ENCODE results near the gene THOP1.
"Not testable (repeated sequence)": the region's sequence is repeated elsewhere in the genome, so short reads cannot be mapped to it uniquely, and the experiment has no call there.

The THOP1 gene

GRCh38 chr19:2779121-2779740, 6.1 kb upstream of the THOP1 start:
- DNase-seq, result peak in 4 of 10 donors; percentile 33 to 94 (median 63)
- intact Hi-C loops (cut with DNase I), result no loop called here

GRCh38 chr19:2780284-2780683, 5.0 kb upstream of the THOP1 start:
- intact Hi-C loops (cut with DNase I), result no loop called here
- no peak for DNase-seq

- intact Hi-C loops (cut with DNase I), result no loop called here
- no peak for DNase-seq
Observed at GRCh38 chr19:2782329-2782935, 2.9 kb upstream of the THOP1 start.

- DNase-seq, result peak; percentile 97 to 100 (median 98)
- intact Hi-C loops (cut with DNase I), result no loop called here
Observed at GRCh38 chr19:2782936-2783780, 2.1 kb upstream of the THOP1 start, which contains the start of gene SGTA. Gene SGTA, minus strand, starts transcription at chr19:2783273. Its CDS starts 14,205 bp downstream, at chr19:2769068.

GRCh38 chr19:2783781-2784145, 1.5 kb upstream of the THOP1 start:
- DNase-seq, result no peak
- intact Hi-C loops (cut with DNase I), result no loop called here

GRCh38 chr19:2787115-2787514, 1.8 kb downstream of the THOP1 start:
- no peak for DNase-seq
- intact Hi-C loops (cut with DNase I), result loop anchor here (5.0 kb wide), 1 partner anchor 35 kb away; no protein-coding TSS in a partner anchor

GRCh38 chr19:2788237-2788636, 2.9 kb downstream of the THOP1 start:
- DNase-seq, result no peak
- intact Hi-C loops (cut with DNase I), result loop anchor here (5.0 kb wide), 1 partner anchor 34 kb away; no protein-coding TSS in a partner anchor

GRCh38 chr19:2790194-2790556, 4.9 kb downstream of the THOP1 start:
- intact Hi-C loops (cut with DNase I), result no loop called here
- DNase-seq, result no peak

GRCh38 chr19:2790557-2791271, 5.4 kb downstream of the THOP1 start:
- DNase-seq, result no peak
- intact Hi-C loops (cut with DNase I), result no loop called here

- no peak for DNase-seq
- intact Hi-C loops (cut with DNase I), result no loop called here
Observed at GRCh38 chr19:2791440-2791839, 6.1 kb downstream of the THOP1 start.

GRCh38 chr19:2791876-2792275, 6.6 kb downstream of the THOP1 start:
- intact Hi-C loops (cut with DNase I), result no loop called here
- DNase-seq, result no peak

- DNase-seq; intact Hi-C loops (cut with DNase I): not testable (repeated sequence)
Observed at GRCh38 chr19:2792666-2793065, 7.4 kb downstream of the THOP1 start.

- intact Hi-C loops (cut with DNase I), result no loop called here
- no peak for DNase-seq
Observed at GRCh38 chr19:2793126-2793525, 7.8 kb downstream of the THOP1 start.

GRCh38 chr19:2793577-2793976, 8.3 kb downstream of the THOP1 start:
- no peak for DNase-seq
- intact Hi-C loops (cut with DNase I), result no loop called here

- no peak for DNase-seq
- intact Hi-C loops (cut with DNase I), result no loop called here
Observed at GRCh38 chr19:2795827-2796658, 10.7 kb downstream of the THOP1 start.

- intact Hi-C loops (cut with DNase I), result no loop called here
- no peak for DNase-seq
Observed at GRCh38 chr19:2796659-2797266, 11.5 kb downstream of the THOP1 start.

GRCh38 chr19:2797280-2797679, 12.0 kb downstream of the THOP1 start:
- intact Hi-C loops (cut with DNase I), result no loop called here
- DNase-seq, result no peak

GRCh38 chr19:2798158-2798685, 12.9 kb downstream of the THOP1 start:
- no peak for DNase-seq
- intact Hi-C loops (cut with DNase I), result no loop called here

- intact Hi-C loops (cut with DNase I), result no loop called here
- DNase-seq, result peak in 1 of 10 donors; percentile 42
Observed at GRCh38 chr19:2798733-2799132, 13.4 kb downstream of the THOP1 start.

Data from posterior cingulate gyrus (tissue), 11 donors.